ENCODE results near the gene PSMD10.
A peak's percentile ranks its signal among the peaks of the same experiment; 100 is the strongest.

The PSMD10 gene

GRCh38 chrX:108091264-108091877 lies at the start of gene PSMD10, which contains the start of gene ATG4A:
TSS of gene PSMD10 (minus strand) at chrX:108091542. CDS start at chrX:108091520, 22 bp downstream.
TSS of gene ATG4A (plus strand) at chrX:108091778. CDS start at chrX:108091827, 49 bp downstream.
- peak; percentile 86 to 89 for DNase-seq (ENCODE audit: low read depth in 2 of 2)

- DNase-seq (ENCODE audit: low read depth in 2 of 2) = no peak
Observed at GRCh38 chrX:108138814-108139702, 47.7 kb upstream of the PSMD10 start.

GRCh38 chrX:108134724-108135123 lies 43.4 kb upstream of the PSMD10 start:
- no peak for DNase-seq (ENCODE audit: low read depth in 2 of 2)

- no peak for DNase-seq (ENCODE audit: low read depth in 2 of 2)
Observed at GRCh38 chrX:108132876-108133275, 41.5 kb upstream of the PSMD10 start.

GRCh38 chrX:108132034-108132433 lies 40.7 kb upstream of the PSMD10 start:
- no peak for DNase-seq (ENCODE audit: low read depth in 2 of 2)

GRCh38 chrX:108131471-108131870 lies 40.1 kb upstream of the PSMD10 start:
- no peak for DNase-seq (ENCODE audit: low read depth in 2 of 2)

- DNase-seq (ENCODE audit: low read depth in 2 of 2) = no peak
Observed at GRCh38 chrX:108130889-108131288, 39.5 kb upstream of the PSMD10 start.

GRCh38 chrX:108127152-108127551 lies 35.8 kb upstream of the PSMD10 start:
- DNase-seq (ENCODE audit: low read depth in 2 of 2) = no peak

- DNase-seq (ENCODE audit: low read depth in 2 of 2) = no peak
Observed at GRCh38 chrX:108126661-108127060, 35.3 kb upstream of the PSMD10 start.

- no peak for DNase-seq (ENCODE audit: low read depth in 2 of 2)
Observed at GRCh38 chrX:108123591-108124366, 32.4 kb upstream of the PSMD10 start.

- DNase-seq (ENCODE audit: low read depth in 2 of 2) = peak; percentile 20 to 21
Observed at GRCh38 chrX:108122748-108123147, 31.4 kb upstream of the PSMD10 start.

GRCh38 chrX:108121291-108121690 lies 29.9 kb upstream of the PSMD10 start:
- DNase-seq (ENCODE audit: low read depth in 2 of 2) = no peak

GRCh38 chrX:108117988-108118387 lies 26.6 kb upstream of the PSMD10 start:
- DNase-seq (ENCODE audit: low read depth in 2 of 2) = no peak

GRCh38 chrX:108114541-108114940 lies 23.2 kb upstream of the PSMD10 start:
- no peak for DNase-seq (ENCODE audit: low read depth in 2 of 2)

- no peak for DNase-seq (ENCODE audit: low read depth in 2 of 2)
Observed at GRCh38 chrX:108105473-108105872, 14.1 kb upstream of the PSMD10 start.

GRCh38 chrX:108097380-108097779 lies 6.0 kb upstream of the PSMD10 start:
- no peak for DNase-seq (ENCODE audit: low read depth in 2 of 2)

- DNase-seq (ENCODE audit: low read depth in 2 of 2) = no peak
Observed at GRCh38 chrX:108091878-108092291, 543 bp upstream of the PSMD10 start.

- DNase-seq (ENCODE audit: low read depth in 2 of 2) = no peak
Observed at GRCh38 chrX:108090491-108091263, 665 bp downstream of the PSMD10 start.

- no peak for DNase-seq (ENCODE audit: low read depth in 2 of 2)
Observed at GRCh38 chrX:108088511-108088910, 2.8 kb downstream of the PSMD10 start.

GRCh38 chrX:108087792-108088191 lies 3.5 kb downstream of the PSMD10 start:
- DNase-seq (ENCODE audit: low read depth in 2 of 2) = no peak

- no peak for DNase-seq (ENCODE audit: low read depth in 2 of 2)
Observed at GRCh38 chrX:108081110-108081509, 10.2 kb downstream of the PSMD10 start.
